ENCODE results near the gene TTLL7. TPM values are rescaled to one million over a fixed set of nuclear protein-coding genes. Genes with fewer than 3 reads are reported as not detected.
A peak's percentile ranks its signal among the peaks of the same experiment; 100 is the strongest.

Gene TTLL7, protein sequence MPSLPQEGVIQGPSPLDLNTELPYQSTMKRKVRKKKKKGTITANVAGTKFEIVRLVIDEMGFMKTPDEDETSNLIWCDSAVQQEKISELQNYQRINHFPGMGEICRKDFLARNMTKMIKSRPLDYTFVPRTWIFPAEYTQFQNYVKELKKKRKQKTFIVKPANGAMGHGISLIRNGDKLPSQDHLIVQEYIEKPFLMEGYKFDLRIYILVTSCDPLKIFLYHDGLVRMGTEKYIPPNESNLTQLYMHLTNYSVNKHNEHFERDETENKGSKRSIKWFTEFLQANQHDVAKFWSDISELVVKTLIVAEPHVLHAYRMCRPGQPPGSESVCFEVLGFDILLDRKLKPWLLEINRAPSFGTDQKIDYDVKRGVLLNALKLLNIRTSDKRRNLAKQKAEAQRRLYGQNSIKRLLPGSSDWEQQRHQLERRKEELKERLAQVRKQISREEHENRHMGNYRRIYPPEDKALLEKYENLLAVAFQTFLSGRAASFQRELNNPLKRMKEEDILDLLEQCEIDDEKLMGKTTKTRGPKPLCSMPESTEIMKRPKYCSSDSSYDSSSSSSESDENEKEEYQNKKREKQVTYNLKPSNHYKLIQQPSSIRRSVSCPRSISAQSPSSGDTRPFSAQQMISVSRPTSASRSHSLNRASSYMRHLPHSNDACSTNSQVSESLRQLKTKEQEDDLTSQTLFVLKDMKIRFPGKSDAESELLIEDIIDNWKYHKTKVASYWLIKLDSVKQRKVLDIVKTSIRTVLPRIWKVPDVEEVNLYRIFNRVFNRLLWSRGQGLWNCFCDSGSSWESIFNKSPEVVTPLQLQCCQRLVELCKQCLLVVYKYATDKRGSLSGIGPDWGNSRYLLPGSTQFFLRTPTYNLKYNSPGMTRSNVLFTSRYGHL
- 15.0 TPM for total RNA-seq

DNA sequence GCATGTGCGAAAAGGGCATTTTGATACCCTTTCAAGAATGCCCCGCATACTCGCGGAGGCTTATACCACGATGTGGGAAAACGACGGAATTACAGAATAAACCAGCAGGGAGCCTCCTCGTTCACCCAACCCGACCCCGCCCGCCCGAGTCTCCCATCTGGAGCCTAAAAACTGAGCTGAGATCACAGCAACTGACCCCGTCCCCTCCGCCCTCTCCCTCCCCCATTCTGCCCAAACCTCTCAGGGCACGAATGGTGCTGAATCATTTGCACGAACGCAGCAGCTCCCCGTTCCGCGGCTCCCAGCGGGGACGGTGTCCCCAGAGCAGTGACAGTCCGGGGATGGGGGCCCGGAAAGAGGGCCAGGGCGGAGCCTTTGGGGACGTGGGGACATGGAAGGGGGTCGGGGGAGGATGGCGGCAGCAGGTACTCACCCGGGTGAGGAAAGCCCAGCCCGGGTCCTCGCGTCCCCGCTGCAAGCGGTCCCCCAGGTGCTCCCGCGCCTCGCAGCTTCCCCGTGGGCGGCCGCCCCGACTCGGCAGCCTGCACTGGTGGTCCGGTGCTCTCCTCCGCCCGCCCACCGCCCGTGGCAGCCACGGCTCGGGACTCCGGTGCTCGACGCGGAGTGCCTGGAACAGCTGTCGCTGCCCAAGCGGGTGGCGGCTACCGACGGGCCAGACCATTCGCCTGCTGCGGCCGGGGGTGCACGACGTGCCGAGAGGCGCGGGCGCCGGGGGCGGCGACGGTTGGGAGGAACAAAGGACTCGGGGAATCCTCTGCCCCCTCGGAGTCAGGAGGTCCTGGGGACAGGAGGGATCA, at the start of gene TTLL7:
Gene TTLL7 (minus strand): TSS at position 635 of the 818 bp plus-strand sequence. CDS start 46,921 bp downstream, outside the sequence.
- intact Hi-C loops (cut with DNase I): no loop called here
- peaks cover 5% of the 10 kb centered on the region for H3K4me1 ChIP-seq
- TF ChIP-seq POLR2AphosphoS5 (IDR thresholded peaks at IDR 0.05; ENCODE audit: insufficient read depth in 1 of 2, low read depth in 1 of 2): peak in 1 of 2 donors; percentile 64
- no peak for TF ChIP-seq POLR2A (IDR thresholded peaks at IDR 0.05)
- TF ChIP-seq, protein P1, sequence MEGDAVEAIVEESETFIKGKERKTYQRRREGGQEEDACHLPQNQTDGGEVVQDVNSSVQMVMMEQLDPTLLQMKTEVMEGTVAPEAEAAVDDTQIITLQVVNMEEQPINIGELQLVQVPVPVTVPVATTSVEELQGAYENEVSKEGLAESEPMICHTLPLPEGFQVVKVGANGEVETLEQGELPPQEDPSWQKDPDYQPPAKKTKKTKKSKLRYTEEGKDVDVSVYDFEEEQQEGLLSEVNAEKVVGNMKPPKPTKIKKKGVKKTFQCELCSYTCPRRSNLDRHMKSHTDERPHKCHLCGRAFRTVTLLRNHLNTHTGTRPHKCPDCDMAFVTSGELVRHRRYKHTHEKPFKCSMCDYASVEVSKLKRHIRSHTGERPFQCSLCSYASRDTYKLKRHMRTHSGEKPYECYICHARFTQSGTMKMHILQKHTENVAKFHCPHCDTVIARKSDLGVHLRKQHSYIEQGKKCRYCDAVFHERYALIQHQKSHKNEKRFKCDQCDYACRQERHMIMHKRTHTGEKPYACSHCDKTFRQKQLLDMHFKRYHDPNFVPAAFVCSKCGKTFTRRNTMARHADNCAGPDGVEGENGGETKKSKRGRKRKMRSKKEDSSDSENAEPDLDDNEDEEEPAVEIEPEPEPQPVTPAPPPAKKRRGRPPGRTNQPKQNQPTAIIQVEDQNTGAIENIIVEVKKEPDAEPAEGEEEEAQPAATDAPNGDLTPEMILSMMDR (IDR thresholded peaks at IDR 0.05): no peak
- peak within 1 kb of the TSS; percentile 64 to 82 for H3K4me3 ChIP-seq
- no peaks in the 10 kb centered on the region for H3K36me3 ChIP-seq
- peak within 1 kb of the TSS; percentile 65 for H3K27ac ChIP-seq
- no peak for DNase-seq (ENCODE audit: extremely low spot score in 2 of 2)
- H3K27me3 ChIP-seq: no peaks in the 10 kb centered on the region
- H3K9me3 ChIP-seq: no peaks in the 10 kb centered on the region

DNA sequence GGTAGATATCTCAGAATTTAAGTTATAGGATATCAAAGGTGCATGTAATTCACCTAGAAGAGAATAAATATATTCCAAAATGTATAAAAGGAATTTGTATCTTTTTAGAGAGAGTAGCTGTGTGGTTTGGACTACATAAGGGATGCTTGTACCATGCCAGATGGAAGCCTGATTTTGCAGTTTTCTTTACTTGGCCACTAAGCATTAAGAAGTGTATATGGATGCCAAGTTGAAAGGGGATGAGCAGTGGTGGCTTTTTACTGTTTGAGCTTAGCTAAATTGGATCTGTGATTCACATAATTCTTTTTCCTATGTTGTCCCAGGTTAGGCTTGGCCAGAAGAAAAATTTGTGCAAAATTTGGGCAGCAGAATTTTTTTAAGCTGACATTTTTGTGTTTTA, 43.5 kb upstream of the TTLL7 start:
- Histone ChIP-seq H3K27me3 (no peaks in the 10 kb centered on the region), H3K4me1 (no peaks in the 10 kb centered on the region), H3K9me3 (no peaks in the 10 kb centered on the region), H3K27ac (no peak overlapping the region), H3K4me3 (no peak overlapping the region), H3K36me3 (no peaks in the 10 kb centered on the region)
- intact Hi-C loops (cut with DNase I): no loop called here
- TF ChIP-seq, protein P1 (IDR thresholded peaks at IDR 0.05): no peak
- TF ChIP-seq POLR2AphosphoS5 (IDR thresholded peaks at IDR 0.05; ENCODE audit: insufficient read depth in 1 of 2, low read depth in 1 of 2): no peak
- no peak for TF ChIP-seq POLR2A (IDR thresholded peaks at IDR 0.05)
- DNase-seq (ENCODE audit: extremely low spot score in 2 of 2): no peak

DNA sequence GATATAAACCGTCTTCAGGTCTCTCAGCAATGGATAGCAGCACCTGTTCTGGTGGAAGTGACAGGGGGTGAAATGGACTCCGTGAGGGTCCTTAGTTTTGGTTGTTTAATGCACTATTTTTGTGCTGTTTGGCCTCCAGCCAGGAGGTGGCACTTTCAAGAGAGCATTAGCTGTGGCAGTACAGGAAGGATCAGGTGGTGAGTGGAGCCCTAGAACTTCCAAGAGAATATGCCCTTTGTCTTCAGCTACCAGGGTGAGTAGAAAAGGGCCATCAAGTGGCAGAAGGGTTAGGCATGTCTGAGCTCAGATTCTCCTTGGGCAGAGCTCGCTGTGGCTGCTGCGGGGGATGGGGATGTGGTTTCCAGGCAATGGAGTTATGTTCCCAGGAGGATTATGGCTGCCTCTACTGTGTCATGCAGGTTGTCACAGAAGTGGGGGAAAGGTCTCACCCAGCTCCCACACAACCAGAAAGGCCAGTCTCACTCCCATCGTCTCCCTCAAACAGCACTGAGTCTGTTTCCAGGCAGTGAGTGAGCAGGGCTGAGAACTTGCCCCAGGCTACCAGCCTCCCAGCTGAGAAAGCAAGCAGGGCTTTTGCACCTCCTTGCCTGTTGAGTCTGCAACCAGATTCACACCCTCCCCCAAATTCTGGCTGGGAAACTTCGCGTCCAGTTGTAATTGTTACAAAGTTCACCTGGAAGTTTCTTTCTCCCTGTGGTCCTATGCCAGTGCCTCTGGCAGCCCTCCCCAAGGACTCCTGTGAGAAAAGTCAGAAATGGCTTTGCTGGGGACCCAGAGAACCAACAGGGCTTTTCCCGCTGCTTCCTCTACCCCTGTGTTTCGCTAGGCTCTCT, 39.1 kb upstream of the TTLL7 start:
- H3K9me3 ChIP-seq: no peaks in the 10 kb centered on the region
- DNase-seq (ENCODE audit: extremely low spot score in 2 of 2): no peak
- intact Hi-C loops (cut with DNase I): no loop called here

More for the DNA sequence above, 39.1 kb upstream of the TTLL7 start:
- TF ChIP-seq, protein P1 (IDR thresholded peaks at IDR 0.05): no peak
- TF ChIP-seq POLR2AphosphoS5 (IDR thresholded peaks at IDR 0.05; ENCODE audit: insufficient read depth in 1 of 2, low read depth in 1 of 2) (no peak), POLR2A (IDR thresholded peaks at IDR 0.05) (no peak)
- Histone ChIP-seq H3K4me1 (no peaks in the 10 kb centered on the region), H3K27me3 (no peaks in the 10 kb centered on the region), H3K4me3 (no peak overlapping the region), H3K27ac (no peak overlapping the region), H3K36me3 (no peaks in the 10 kb centered on the region)

Data from vagina (tissue), 2 donors.